Peyer's patch (tissue), 4 donors: ENCODE data around the gene UNKL. TPM values are rescaled to one million over a fixed set of nuclear protein-coding genes. Genes with fewer than 3 reads are reported as not detected.

Source experiments
- DNase-seq, 3 donors: peaks; one replicate each; pipeline ENCODE4 v3.0.0-alpha.2; 2017 to 2019
- H3K27ac ChIP-seq, 4 donors: fragments of 200-600 bp; sonication (generic); one replicate each; pipeline ENCODE4 v1.5.1; 2016 to 2019
- H3K27me3 ChIP-seq, 2 donors: fragments of 200-600 bp; sonication (generic); one replicate each; pipeline ENCODE4 v1.5.1; 2019
- H3K36me3 ChIP-seq, 3 donors: fragments of 200-600 bp; sonication (generic); one replicate each; pipeline ENCODE4 v1.5.1; 2016 to 2019
- H3K4me1 ChIP-seq, 4 donors: fragments of 200-600 bp; sonication (generic); one replicate each; pipeline ENCODE4 v1.5.1; 2016 to 2019
- H3K4me3 ChIP-seq, 4 donors: fragments of 200-600 bp; sonication (generic); 1 replicate in 3 of 4; 2 replicates in 1 of 4; pipeline ENCODE4 v1.5.1; 2016 to 2019; ENCODE audit warnings: mild to moderate bottlenecking in 1 of 4
- H3K9me3 ChIP-seq, 4 donors: fragments of 200-600 bp; sonication (generic); one replicate each; pipeline ENCODE4 v1.5.1; 2016 to 2019; ENCODE audit warnings: mild to moderate bottlenecking in 1 of 4
- POLR2A ChIP-seq, 2 donors: fragments of 450-650 bp; IDR thresholded peaks; one replicate each; pipeline ENCODE4 v1.5.1; 2017; ENCODE audit warnings: antibody characterized with exemption in 2 of 2, mild to moderate bottlenecking in 2 of 2, moderate library complexity in 2 of 2
- total RNA-seq, 4 donors: library from RNA; depleted of rRNA; stranded (reverse); fragments of >200 nt; gene quantifications; one replicate each; pipeline ENCODE4 v1.1.0, GENCODE V29; 2016
- TF ChIP-seq, protein P1 (sequence below), 6 experiments: fragments of 450-650 bp in 4 of 6; fragments of 200-600 bp in 2 of 6; sonication (generic) in 1 of 6; IDR thresholded peaks; one replicate each; pipeline ENCODE4 v1.5.1; 2017 to 2019; ENCODE audit warnings: antibody characterized with exemption in 6 of 6, mild to moderate bottlenecking in 3 of 6, moderate library complexity in 1 of 6

Gene UNKL, protein sequence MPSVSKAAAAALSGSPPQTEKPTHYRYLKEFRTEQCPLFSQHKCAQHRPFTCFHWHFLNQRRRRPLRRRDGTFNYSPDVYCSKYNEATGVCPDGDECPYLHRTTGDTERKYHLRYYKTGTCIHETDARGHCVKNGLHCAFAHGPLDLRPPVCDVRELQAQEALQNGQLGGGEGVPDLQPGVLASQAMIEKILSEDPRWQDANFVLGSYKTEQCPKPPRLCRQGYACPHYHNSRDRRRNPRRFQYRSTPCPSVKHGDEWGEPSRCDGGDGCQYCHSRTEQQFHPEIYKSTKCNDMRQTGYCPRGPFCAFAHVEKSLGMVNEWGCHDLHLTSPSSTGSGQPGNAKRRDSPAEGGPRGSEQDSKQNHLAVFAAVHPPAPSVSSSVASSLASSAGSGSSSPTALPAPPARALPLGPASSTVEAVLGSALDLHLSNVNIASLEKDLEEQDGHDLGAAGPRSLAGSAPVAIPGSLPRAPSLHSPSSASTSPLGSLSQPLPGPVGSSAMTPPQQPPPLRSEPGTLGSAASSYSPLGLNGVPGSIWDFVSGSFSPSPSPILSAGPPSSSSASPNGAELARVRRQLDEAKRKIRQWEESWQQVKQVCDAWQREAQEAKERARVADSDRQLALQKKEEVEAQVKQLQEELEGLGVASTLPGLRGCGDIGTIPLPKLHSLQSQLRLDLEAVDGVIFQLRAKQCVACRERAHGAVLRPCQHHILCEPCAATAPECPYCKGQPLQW
- total RNA-seq: 100 to 1,000 TPM in 1 of 4 donors, 10 to 100 TPM in 3; 10.9 to 113 (median 38.4) TPM

DNA sequence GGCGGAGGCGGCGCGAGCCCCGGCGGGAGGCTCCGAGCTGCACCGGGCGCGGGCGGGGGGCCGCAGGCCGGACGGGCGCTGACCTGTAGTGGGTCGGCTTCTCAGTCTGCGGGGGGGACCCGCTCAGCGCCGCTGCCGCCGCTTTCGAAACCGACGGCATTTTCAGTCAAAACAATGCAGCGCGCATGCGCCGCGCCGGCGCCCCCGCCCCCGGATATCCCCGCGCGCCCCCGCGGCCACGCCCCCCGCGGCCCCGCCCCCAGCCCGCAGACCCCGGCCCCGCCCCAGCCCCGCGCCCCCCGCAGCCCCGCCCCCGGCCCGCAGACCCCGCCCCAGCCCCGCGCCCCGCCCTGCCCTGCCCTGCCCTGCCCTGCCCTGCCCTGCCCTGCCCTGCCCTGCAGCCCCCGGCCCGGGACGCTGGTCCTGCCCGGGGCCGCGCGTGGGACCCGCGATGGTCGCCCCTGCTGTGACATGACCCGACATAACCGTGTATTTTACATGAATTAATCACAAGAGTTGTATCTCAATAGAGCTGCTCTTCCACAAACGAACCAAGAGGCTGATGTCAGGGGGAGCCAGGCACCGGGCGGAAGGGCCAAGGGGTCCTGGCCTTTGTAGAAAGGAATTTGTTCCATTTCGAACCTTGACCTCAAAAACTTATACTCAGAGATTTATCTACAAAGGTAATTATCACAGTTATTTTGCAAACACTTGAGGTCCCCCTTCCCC lies at the start of gene UNKL:
Gene UNKL, minus strand, starts transcription at position 173 of the 729 bp plus-strand sequence. Its CDS starts 13 bp downstream, at position 160.
- Histone ChIP-seq H3K4me3 (peak within 1 kb of the TSS; percentile 76 to 98 (median 97)), H3K27me3 (no peaks in the 10 kb centered on the region), H3K36me3 (no peaks in the 10 kb centered on the region), H3K27ac (peak within 1 kb of the TSS; percentile 77 to 98 (median 92)), H3K9me3 (no peaks in the 10 kb centered on the region), H3K4me1 (peaks cover 0 to 10% (median 6%) of the 10 kb centered on the region in 4 donors)
- DNase-seq: peak; percentile 78 to 91 (median 84)
- no peak for TF ChIP-seq POLR2A (IDR thresholded peaks at IDR 0.05)
- TF ChIP-seq, protein P1, sequence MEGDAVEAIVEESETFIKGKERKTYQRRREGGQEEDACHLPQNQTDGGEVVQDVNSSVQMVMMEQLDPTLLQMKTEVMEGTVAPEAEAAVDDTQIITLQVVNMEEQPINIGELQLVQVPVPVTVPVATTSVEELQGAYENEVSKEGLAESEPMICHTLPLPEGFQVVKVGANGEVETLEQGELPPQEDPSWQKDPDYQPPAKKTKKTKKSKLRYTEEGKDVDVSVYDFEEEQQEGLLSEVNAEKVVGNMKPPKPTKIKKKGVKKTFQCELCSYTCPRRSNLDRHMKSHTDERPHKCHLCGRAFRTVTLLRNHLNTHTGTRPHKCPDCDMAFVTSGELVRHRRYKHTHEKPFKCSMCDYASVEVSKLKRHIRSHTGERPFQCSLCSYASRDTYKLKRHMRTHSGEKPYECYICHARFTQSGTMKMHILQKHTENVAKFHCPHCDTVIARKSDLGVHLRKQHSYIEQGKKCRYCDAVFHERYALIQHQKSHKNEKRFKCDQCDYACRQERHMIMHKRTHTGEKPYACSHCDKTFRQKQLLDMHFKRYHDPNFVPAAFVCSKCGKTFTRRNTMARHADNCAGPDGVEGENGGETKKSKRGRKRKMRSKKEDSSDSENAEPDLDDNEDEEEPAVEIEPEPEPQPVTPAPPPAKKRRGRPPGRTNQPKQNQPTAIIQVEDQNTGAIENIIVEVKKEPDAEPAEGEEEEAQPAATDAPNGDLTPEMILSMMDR (IDR thresholded peaks at IDR 0.05): no peak

DNA sequence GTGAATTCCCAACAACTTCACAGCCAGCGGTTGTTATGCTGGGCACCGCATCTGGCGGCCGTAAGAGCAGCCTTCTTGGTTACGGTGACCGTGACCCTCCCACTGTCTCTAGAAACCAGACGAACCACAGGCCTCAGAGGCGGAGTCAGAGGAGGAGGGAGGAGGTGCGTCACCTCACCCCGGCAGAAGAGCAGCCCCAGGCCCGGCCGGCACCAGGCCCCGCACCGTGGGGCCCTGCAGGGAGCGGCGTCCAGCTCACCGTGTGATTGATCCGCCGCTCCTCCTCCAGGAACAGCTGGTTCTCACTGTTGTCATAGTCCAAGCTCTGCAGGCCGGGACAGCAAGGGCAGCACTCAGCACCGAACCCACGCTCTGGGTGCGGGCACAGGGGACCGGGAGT lies 46.6 kb upstream of the UNKL start:
- no peak for DNase-seq
- no peak for TF ChIP-seq POLR2A (IDR thresholded peaks at IDR 0.05)
- TF ChIP-seq, protein P1 (IDR thresholded peaks at IDR 0.05): no peak
- Histone ChIP-seq H3K27me3 (no peaks in the 10 kb centered on the region), H3K4me3 (no peak overlapping the region), H3K27ac (peak overlapping the region in 1 of 4 donors; percentile 17), H3K36me3 (peaks cover 0 to 58% (median 0%) of the 10 kb centered on the region in 3 donors), H3K4me1 (peaks cover 0 to 8% (median 2%) of the 10 kb centered on the region in 4 donors), H3K9me3 (no peaks in the 10 kb centered on the region)

DNA sequence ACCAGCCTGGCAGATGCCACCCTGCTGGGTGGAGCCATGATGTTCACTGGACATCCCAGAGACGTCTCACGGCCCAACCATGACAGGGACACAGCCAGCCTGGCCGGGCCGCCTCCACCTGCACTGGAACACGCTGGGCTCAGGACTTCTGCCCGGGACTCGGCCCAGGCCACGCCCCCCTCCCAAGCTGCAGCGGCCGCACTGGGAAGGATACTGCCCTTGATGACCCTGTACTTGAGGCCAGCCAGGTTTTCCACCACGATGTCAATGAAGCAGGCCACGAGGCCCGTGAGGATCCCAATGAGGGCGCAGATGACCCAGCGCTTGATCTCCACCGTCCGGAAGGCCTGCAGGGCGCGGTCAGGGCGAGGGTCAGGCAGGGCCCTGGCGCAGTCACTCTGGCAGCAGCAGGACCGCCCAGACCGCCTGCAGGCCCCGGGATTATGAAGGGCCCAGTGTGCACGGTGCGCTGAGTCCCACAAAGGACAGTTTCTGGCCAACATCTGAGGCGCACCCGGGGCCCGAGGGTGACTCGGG lies 46.2 kb upstream of the UNKL start:
- Histone ChIP-seq H3K4me3 (no peak overlapping the region), H3K27ac (no peak overlapping the region), H3K4me1 (peaks cover 0 to 8% (median 2%) of the 10 kb centered on the region in 4 donors), H3K9me3 (no peaks in the 10 kb centered on the region), H3K27me3 (no peaks in the 10 kb centered on the region), H3K36me3 (peaks cover 0 to 62% (median 0%) of the 10 kb centered on the region in 3 donors)
- TF ChIP-seq POLR2A (IDR thresholded peaks at IDR 0.05): no peak
- TF ChIP-seq, protein P1 (IDR thresholded peaks at IDR 0.05): no peak
- no peak for DNase-seq

DNA sequence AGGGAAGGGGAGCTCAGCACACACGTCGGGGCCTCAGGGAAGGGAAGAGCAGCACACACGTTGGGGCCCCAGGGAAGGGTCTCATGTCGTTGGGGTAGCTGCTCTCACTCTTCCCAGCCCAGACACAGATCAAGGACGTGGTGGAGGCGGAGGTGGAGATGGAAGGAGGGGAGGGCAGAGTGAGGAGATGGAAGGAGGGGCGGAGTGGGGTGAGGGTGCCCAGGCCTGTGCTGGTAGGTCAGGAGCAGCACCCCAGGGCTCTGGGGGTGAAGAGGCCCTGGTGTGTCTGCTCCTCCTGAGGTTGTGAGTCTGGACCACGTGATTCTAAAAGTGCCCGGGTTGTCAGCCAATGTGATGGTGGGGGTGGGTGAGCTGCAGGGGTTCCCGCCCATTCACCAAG lies 45.5 kb upstream of the UNKL start:
- no peak overlapping the region for H3K27ac ChIP-seq
- no peak for TF ChIP-seq POLR2A (IDR thresholded peaks at IDR 0.05)
- TF ChIP-seq, protein P1 (IDR thresholded peaks at IDR 0.05): no peak
- H3K36me3 ChIP-seq: peaks cover 0 to 69% (median 0%) of the 10 kb centered on the region in 3 donors

DNA sequence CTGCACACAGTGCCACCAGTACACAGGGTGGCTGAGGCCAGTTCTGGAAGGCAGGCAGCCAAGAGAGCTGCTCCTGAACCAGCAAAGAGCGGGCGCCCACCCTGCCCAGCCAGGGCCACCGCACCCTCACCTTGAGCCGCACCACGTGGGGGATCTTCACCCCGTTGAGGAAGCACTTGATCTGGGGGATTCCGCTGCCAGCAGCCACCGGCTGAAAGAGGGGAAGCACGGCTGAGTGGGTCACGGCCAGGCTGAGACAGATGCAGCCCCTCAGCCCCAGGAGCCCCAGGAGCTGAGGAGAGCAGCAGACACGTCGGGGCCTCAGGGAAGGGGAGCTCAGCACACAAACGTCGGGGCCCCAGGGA lies 44.5 kb upstream of the UNKL start:
- TF ChIP-seq POLR2A (IDR thresholded peaks at IDR 0.05): no peak
- TF ChIP-seq, protein P1 (IDR thresholded peaks at IDR 0.05): no peak

More for the DNA sequence above, 45.5 kb upstream of the UNKL start:
- Histone ChIP-seq H3K27me3 (no peaks in the 10 kb centered on the region), H3K4me1 (peaks cover 0 to 8% (median 2%) of the 10 kb centered on the region in 4 donors), H3K9me3 (no peaks in the 10 kb centered on the region), H3K4me3 (no peak overlapping the region)
- no peak for DNase-seq

More for the DNA sequence above, 44.5 kb upstream of the UNKL start:
- Histone ChIP-seq H3K27ac (peak overlapping the region in 1 of 4 donors; percentile 60), H3K4me3 (no peak overlapping the region), H3K4me1 (peaks cover 0 to 8% (median 2%) of the 10 kb centered on the region in 4 donors), H3K36me3 (peaks cover 0 to 69% (median 0%) of the 10 kb centered on the region in 3 donors), H3K27me3 (no peaks in the 10 kb centered on the region), H3K9me3 (no peaks in the 10 kb centered on the region)
- peak in 2 of 3 donors; percentile 76 to 79 for DNase-seq
